Measurements from ENCODE around the gene LSM8. TPM values are rescaled to one million over a fixed set of nuclear protein-coding genes. Genes with fewer than 3 reads are reported as not detected.
"Not testable (repeated sequence)": the region's sequence is repeated elsewhere in the genome, so short reads cannot be mapped to it uniquely, and the experiment has no call there.

Gene LSM8
- total RNA-seq, 6 experiments from 2014 or later: 10.7 to 24.3 (median 19.9) TPM

DNA sequence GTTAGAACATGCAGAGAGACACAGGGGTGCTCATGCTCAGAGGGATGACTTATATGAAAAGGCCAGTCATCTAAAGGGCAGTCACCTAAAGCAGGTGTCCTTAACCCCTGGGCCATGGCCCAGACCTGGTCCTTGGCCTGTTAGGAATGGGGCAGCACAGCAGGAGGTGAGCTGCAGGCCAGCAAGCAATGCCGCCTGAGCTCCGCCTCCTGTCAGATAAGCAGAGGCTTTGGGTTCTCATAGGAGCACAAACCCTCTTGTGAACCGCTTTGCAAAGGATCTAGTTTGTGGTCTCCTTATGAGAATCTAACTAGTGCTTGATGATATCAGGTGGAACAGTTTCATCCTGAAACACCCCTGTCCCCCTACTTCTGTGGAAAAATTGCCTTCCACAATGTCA, 55.0 kb downstream of the LSM8 start:
- no peaks in the 10 kb centered on the region for H3K9me3 Mint-ChIP-seq
- H3K27ac Mint-ChIP-seq: no peak overlapping the region
- no peak for DNase-seq
- H3K4me1 Mint-ChIP-seq (ENCODE audit: low read depth): no peaks in the 10 kb centered on the region
- no peaks in the 10 kb centered on the region for H3K27me3 Mint-ChIP-seq (ENCODE audit: insufficient read depth)
- no peak for TF ChIP-seq CTCF (IDR thresholded peaks at IDR 0.05)
- H3K4me3 Mint-ChIP-seq: no peak overlapping the region
- no peaks in the 10 kb centered on the region for H3K36me3 Mint-ChIP-seq (ENCODE audit: low read depth)

- H3K4me3 Mint-ChIP-seq; H3K4me1 Mint-ChIP-seq (ENCODE audit: low read depth); H3K36me3 Mint-ChIP-seq (ENCODE audit: low read depth); H3K27ac Mint-ChIP-seq; H3K9me3 Mint-ChIP-seq; DNase-seq; H3K27me3 Mint-ChIP-seq (ENCODE audit: insufficient read depth): not testable (repeated sequence)
These were observed 56.4 kb downstream of the LSM8 start for GRCh38 chr7:118240320-118240719.

Other genes with a start within 250 kb of the LSM8 start
- gene ANKRD7, start 40.5 kb downstream of the LSM8 start, total RNA-seq (2021; fragmentation: NEBNext Ultra II Directional; extraction: Animal tissue kit (Norgen Biotek cat#: 25700)): under 1 TPM in 3 of 6 experiments, not detected in 3; 0.35 to 0.57 (median 0.37) TPM

All from HFFc6 (cell line).